A172 (cell line): ENCODE results near the gene TIAM1. TPM values are rescaled to one million over a fixed set of nuclear protein-coding genes. Genes with fewer than 3 reads are reported as not detected.

Experiments
- DNase-seq: peaks from one replicate; pipeline ENCODE4 v3.0.0-alpha.2; 2015; ENCODE audit warnings: low spot score
- total RNA-seq: library from RNA; depleted of rRNA; stranded (reverse); fragments of >200 nt; shearing (Covaris generic); gene quantifications from 2 replicates; pipeline ENCODE4 v1.2.3, GENCODE V29; 2014

Gene TIAM1
- total RNA-seq, 1 experiment from 2014 or later = 7.0 TPM

DNA sequence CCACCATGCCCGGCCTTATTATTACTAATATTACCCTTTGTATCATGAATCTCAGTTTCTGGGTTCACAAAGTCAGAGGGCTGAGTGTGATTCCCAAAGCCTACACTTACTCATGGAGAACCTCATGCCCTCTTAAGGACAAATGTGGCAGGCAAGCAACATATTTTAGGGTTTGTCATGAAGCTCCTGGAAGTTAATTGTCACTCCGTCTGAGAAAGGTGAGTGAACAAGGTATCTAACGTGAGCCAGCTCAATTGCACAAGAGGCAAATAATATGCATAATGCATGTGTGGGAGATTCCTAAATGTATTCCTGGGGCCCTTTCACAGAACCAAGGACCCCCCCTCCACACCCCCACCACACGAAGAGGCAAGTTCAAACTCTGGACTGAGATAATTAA lies 10.1 kb upstream of the TIAM1 start:
- no peak for DNase-seq

DNA sequence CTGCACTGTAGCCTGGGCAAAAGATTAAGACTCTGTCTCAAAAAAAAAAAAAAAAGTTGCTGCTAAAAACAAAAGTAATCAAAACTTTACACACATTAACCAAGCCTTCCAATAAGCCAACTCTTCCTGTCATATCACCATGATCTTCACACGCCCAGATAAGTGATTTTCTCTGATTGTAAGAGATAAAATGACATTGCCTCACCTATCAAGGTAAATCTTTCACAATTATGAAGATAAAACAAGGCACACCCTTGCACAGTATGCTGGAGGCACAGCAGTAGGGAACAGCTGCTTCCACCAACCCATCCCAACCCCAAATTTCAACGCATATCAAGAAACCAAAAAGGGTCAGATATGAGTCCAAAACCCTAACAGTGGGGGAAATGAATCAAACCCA lies 8.8 kb upstream of the TIAM1 start:
- no peak for DNase-seq

DNA sequence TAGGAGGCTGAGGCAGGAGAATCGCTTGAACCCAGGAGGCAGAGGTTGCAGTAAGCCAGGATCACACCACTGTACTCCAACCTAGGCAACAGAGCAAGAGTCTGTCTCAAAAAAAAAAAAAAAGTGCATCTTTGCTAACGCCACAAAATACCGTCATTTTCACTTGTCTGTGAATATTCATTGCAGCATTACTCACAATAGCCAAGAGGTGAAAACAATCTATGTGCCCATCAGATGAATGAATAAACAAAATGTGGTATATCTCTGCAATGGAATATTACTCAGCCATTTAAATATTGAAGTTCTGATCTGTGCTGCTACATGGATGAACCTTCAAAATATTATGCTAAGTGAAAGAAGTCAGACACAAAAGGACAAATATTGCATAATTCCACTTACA lies 7.9 kb upstream of the TIAM1 start:
- no peak for DNase-seq

DNA sequence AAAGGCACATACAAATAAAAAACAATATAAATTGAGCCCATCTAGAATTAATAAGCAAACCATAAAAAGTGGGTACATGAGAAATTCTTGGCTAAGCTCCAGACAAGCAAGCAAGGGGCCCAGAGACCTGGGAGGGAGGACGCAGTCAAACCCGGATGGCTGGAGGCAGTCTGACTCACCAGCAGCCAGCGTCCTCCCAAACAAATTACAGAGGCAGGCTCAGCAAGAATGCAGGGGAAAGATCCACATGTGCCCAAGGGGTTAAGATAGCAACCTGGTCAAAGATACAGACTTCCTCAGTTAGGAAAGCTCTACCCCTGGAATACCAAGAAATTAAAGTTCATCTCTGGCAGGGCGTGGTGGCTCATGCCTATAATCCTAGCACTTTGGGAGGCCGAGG lies 7.4 kb upstream of the TIAM1 start:
- peak; percentile 74 for DNase-seq

DNA sequence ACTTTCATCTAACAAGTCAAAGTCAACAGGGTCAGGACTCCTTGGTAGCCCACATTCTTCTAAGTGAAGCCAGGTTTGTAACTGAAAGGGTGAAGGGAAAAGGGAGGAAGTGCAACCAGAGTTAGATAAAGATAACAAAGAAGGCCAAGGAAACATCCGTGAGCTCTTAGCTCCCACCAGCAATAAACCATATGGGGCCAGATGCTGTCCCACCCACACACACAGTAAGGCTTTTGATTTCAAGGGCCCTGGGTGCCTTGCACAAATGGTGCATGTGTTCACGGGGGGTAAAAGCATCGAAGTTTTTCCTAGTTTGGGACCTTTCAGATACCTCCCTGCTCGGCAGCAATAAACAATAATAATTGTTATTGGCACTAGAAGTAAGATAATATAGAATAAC lies 5.1 kb upstream of the TIAM1 start:
- no peak for DNase-seq

DNA sequence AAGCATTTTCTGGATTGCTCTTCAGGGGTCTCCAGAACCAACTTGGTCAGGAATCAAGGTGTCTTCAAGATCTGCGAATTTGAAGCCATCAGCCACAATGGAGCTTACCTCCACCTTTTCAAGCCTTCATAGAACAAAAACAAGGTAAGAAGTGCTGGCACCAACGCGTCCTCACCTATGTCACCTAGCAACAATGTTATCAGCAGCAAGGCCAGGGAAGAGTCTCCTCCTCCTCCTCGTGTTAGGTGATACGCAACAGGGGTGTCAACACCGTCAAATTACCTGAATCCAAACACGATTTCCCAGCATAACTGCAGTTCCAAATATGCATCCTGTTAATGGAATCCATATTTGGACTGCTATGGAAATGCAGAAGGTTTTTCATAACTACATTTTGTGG lies 4.1 kb upstream of the TIAM1 start:
- DNase-seq = no peak

DNA sequence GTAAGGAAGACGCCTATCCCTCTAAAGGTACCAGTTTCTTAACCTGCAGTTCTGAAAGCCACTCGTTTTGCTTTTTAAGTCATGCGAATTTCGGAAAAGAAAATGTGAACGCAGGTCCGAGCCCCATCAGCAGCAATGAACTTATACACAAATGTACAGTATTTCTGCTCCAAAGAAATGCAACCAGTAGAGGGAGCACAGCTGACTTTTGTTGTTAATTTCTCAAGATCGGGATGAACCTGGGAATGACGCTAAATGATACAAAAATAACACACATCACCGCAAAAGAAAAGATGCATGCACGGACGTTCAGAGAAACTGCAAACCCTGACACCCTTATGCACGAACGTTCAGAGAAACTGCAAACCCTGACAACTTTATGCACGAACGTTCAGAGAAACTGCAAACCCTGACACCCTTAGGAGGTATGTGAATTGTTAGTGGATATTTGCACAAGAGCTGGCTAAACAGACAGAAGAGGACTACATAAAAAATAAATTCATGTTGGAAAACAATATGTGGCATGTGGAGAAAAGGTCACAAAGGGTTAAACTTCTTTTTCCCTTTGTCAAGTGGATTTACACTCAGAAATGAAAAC lies 3.5 kb upstream of the TIAM1 start:
- DNase-seq = peak; percentile 71

DNA sequence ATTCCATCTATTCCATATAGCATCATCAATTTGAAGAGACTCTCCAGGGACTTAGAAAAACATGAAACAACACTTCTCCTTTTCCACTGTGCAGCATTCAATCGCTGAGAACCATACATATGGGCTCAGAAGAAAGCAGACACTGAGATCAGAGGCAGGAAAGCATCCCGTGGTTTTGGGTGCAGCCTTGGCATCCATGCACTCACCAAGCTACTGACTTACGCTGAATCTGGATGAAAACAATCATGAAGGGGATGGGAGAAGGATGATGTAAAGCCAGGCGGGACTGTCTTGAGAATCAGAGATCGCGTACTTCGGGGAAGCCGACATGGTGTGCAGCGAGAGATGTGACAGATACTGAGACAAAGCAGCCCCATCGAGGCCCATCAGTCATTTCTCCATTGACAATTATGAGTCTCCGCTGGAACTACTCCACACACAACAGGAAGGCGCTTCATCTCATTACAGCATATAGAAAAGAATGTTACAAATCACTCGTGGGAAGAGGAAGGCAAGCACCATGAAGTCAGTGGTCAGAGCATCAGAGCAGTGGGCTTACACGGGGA lies 2.3 kb upstream of the TIAM1 start:
- DNase-seq = no peak

DNA sequence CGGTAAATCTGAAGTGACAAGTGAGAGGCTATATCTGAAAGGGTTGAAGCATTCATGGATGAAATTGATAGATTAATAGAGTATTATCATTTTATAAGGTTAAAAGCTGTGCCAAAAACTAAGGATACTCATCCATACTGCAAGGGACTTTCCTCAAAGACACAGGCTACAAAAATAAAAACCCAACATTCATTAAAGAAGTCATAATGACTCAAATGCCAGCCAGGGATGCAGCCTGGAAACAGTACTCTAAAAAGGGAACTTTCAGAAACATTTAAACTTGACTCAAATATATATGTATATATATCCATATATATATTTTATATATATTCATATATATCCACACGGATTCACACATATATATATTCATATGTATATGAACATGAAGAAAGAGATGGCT lies 1.1 kb upstream of the TIAM1 start:
- no peak for DNase-seq

DNA sequence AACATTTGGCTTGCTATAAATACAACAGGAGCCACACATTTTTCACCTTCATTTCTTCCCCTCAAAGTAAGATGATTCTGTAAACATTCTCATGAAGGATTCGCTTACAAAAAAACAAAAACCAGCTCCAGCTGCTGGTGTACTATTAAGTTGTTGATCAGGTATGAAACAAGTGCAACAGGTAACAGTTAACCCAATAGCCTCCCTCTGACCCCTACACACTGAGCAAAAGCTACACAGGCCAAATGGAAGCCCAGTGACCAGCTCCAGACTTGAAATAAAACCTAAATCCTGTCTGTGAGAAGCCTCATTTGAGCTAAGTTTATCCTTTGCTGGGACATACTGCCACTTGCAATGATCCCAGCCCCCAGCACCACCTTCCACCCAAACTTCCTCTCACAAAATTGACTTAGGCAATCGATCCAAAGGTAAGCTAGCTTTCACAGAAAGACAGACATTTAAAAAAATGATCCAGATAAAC lies 991 bp downstream of the TIAM1 start:
- DNase-seq = no peak

DNA sequence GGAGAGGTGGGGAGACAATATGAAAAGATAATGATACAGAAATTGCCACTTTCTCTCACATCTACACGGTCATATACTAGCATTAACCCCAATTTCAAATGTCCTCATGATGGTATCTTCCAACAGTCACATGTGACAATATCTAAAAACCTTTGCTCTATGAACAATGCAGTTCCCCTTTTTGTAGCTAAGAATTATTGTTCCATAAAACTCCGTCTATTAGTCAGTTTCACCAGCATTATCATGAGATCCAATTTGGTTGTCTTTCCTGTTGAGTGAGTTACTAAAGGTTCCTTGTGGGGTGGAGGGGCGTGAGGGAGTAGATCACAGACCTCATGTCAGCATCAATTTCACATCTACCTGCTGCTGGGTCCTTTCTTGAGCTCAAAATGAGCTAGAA lies 1.7 kb downstream of the TIAM1 start:
- DNase-seq = no peak

DNA sequence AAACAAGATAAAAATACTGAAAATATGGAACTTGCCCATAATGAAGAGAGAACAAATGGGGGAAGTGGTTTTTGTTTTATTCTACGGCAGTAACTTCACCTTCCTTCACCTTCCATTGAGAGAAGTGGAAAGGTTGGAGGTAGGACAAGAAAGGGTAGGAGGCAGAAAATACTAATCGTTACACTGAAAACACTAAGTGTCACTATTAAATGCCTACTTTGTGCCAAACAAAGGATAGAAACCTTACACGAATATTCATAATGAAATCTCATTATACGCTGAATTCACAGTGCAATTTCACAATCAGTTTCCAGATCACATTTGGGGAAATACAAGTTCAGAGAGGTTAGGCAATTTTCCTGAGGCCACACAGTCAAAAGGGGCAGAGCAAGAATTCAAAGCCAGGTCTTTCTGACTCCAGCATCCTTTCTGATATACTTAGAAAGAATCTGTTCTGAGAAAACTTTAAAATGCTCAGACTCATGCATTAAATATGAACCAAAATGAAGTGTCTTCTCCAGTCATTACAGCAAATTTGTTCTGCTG lies 3.0 kb downstream of the TIAM1 start:
- no peak for DNase-seq

DNA sequence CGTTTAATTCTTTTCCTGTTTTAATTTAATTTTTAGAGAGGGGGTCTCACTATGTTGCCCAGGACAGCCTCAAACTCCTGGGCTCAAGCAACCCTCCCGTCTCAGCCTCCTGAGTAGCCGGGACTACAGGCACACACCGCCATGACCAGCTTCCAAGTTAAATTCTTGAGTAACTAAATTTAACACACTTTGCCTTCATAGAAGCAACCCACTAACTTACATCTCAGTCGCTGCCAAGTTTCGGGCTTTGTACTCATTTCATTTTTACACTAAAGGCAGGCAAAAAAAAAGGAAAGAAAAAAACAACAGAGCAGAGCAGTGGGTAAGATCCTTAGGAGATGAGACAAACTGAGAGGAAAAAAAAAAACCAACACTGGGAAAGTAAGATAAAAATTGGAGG lies 3.5 kb downstream of the TIAM1 start:
- no peak for DNase-seq

DNA sequence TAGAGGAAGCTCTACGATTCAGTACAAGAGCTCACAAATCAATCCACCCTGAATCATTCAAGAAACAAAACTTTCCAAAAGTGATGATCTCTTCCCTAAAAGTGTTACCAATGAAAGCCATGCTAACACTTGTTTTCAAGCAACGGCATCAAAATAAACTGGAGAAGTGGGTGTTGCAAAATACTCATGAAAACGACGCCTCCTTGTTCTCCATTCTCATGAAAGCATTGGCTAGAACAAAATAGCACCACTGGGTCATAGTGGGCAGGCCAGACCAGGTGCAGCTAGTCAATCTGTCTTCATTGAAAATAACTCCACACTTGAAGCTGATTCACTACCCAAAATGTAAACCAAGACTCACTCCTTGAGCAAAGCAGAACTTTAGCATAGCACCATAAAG lies 4.3 kb downstream of the TIAM1 start:
- DNase-seq = no peak

DNA sequence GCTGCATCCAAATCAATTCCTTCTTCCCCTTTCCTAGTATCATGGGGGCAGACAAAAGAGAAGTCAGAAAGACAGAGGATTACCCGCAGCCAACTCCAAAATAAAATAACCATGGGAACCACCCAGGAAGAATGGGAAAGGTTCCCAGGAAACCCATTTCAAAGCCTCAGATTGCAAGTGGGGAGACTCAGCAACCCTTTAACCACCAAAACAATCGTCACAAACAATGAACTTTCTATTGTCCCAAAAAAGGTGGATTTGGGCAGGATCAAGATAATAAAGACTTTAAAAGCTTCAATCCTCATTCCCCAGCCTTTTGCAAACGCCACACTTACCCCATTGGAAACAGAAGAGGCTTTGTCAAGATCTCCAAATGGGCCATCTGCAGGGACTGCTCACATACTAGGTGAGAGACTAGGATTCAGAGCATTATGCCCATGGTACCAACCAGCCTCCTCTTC lies 5.1 kb downstream of the TIAM1 start:
- DNase-seq = no peak

DNA sequence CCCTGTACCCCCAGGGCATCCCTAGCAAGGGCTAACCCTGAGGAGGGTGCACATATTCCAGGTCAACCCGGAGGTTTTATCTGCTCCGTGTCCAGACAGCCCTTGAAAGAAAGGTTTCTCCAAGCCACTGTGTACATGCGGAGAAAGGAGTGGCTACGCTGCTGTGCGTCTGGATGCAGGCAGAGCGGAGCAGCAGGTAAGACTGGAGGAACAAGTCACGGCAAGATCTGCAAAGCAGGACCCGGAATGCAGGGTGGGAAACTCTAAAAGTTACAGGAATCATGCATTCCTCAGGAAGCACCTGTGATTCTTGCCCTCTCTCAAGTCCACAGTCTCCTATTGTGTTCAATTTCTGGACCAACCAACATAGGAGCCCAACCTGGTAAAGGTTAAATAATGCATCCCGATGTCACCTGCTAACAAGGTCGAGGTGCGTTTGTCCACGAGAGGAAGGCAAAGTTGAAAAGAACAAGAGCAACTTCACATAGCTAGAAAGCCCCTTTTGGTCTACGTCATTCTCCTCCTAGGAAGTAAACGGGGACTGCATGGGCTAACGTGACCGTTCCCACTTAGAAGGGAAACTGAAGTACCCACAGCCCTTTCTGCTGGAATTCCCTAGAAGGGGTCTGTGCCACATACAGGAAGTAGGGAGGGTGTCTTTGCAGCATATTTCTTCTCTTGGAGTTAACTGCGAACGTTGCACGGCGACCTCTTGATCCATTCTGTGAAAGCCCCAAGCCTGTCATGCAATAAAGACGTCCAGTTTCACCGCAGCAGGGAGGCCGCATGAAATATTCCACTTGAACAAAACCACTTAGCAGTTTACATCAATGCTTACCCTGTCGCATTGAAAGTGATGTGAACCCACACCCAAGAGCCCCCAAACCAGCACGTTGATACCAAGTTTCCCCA lies 5.8 kb downstream of the TIAM1 start:
- DNase-seq = no peak

DNA sequence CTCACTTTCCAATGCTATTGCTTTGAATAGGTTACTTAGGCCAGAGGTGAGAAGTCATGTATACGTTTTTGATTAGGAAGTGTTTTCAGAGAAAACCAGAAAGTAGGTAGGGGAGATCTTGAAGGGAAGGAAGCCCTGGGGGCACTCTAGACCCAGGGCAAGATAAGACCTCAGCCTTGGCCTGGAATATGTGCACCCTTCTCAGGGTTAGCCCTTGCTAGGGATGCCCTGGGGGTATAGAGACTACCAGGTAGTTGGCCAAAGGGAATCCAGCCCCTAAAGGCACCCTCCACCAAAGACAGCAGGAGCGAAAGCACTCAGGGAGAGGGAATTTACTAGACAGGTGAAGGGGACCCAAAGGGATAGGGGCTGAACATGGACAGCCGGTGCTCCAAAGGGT lies 7.0 kb downstream of the TIAM1 start:
- no peak for DNase-seq

DNA sequence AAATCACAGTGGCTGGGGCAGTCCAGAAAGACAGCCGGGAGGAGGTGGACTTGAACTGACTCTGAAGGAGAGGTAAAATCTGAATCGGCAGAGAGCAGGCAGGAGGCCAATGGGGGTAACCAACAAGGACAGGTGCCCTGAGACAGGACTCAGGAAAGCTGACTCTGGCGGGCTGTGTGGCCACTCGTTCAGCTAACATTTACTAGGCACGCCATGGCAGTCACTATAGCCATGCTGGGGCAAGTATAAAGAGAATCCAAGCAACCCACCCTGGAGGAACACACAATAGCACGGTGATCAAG lies 7.4 kb downstream of the TIAM1 start:
- DNase-seq = no peak

DNA sequence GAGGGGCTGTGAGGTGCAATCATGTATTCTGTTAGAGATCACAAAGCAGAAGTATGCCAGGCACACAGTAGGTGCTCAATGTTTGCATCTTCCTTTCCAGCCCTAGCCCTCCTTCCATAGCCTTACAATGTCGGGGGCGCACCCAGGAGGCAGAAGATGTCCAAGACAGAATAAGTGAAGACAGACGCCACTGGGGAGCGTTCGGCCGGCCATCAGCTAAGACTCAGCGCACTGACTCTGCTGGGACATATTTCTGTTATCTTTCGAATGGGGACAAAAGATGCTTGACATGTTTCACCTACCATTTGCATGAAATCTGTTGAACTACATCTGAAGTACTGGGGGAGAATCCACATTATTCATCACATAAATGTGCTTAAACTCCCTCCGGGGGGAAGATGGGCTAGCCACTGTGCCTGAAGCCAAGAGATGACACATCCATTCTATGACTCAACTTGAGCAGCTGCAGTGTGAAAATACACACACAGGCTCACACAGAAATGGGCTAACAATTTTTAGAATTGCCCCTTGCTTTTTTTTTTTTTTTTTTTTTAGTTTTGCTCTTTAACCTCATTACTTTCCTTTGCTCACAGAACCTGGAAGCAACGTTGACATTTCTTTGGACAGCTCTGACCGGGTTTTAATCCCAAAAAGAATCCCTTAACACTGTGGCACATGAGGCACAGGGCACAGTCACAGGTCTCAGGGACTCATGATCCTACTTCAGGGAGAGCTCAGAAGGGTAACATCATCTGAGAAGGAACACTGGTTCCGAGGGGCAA lies 7.9 kb downstream of the TIAM1 start:
- DNase-seq = peak; percentile 96

DNA sequence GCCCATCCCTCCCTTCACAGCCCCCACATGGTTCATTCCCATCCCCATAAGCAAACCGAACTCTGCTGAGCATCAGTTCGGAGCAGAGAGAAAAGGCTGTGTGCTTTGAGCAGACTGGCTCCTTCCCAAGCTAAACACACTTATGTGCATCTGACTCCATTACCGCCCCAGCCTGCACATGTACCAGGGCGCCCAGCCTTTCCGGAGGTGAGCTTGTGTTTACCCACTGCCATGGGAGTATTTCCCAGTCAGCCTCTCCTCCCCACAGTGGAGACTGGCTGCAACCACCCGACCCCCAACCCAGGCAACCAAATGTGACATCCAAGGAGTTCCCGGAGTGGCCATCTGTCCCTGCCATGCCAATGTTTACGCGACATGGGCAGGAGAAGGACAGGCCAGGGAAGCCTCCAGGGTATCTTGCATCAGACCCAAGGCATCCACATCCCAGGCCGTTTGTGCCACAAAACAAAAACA lies 9.4 kb downstream of the TIAM1 start:
- DNase-seq = no peak

DNA sequence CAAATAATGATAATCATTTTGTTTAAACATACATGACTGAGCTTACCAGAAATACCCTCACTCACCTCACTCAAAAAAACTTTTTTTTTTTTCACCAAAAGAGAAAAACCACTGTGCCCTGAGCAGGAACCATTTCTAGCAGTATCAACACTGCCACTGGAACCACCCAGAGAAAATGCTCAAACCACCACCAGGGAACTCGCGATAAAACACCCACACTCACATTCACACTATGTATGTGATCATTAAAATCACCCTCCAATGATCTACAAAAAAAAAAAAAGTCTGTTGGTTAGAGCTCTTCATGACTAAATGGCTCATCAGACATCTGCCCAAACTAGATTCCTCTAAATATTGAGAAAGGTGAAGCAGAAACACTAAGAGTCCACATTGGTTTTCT lies 11.5 kb downstream of the TIAM1 start:
- no peak for DNase-seq

DNA sequence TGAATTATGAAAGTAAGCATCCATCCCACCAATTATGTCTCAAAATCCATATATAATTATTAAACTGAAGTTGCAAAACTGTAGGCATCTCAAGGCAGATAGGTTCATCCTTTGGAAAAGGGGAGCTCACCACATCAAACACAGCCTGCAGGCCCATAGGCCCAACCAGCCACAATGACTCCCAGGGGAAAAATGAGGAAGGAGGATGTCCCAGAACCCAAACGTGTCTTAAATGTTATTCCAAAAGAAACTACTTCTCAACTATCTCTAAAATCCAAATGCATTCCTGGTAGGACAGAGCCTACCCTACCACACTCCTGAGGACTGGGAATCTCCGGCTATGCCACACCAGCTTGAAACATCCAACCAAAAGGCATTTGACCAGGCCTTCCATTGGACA lies 12.8 kb downstream of the TIAM1 start:
- no peak for DNase-seq
